GM18526 (cell line): ENCODE measurements around the gene PIK3C3.

Source experiments
- POLR2A ChIP-seq: IDR thresholded peaks from 3 replicates; pipeline ENCODE4 v1.6.1; 2011; ENCODE audit not compliant: insufficient read length; ENCODE audit errors: extremely low read depth

The PIK3C3 gene

GRCh38 chr18:42038936-42039335 lies 83.9 kb downstream of the PIK3C3 start:
- no peak for TF ChIP-seq POLR2A

GRCh38 chr18:42039396-42039795 lies 84.4 kb downstream of the PIK3C3 start:
- TF ChIP-seq POLR2A: no peak

DNA sequence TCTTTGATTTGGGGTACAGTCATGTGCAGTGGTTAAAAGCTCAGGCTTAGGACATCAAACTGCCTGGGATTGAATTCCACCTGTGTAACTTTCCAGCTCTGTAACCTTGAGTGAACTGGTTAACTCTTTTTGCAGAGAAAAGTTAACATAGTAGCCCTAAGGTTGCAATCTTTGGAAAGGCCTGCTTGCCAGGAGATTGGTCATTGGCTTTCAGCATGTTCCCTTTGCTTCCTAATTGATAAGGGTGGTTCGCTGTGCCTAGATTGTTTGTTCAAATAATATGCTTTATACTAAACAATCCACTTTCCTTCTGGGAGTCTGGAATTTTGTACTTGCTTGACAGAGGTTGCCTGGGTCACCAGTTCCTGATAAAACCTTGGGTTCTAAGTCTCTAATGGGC lies 86.8 kb downstream of the PIK3C3 start:
- TF ChIP-seq POLR2A: no peak

DNA sequence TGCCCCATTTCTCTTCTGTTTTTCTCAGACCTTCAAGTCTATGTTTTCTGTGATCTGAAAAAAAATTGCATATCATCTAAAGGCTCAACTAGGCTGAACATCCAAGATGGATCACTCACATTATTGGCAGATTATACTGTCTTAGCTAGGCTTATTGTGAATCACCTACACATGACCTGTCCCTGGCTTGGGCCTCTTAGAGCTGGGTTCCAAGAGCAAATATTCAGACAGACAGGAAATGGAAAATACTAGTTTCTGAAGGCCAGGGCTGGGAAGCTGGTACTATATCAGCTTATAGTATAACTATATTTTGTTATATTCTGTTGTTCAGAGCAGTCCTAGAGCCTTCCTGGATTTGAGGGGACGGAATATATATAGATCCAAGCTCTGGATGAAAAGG lies 90.3 kb downstream of the PIK3C3 start:
- no peak for TF ChIP-seq POLR2A

GRCh38 chr18:42047721-42048120 lies 92.7 kb downstream of the PIK3C3 start:
- TF ChIP-seq POLR2A: no peak

- TF ChIP-seq POLR2A: no peak
Observed at GRCh38 chr18:42048158-42048557, 93.1 kb downstream of the PIK3C3 start.

DNA sequence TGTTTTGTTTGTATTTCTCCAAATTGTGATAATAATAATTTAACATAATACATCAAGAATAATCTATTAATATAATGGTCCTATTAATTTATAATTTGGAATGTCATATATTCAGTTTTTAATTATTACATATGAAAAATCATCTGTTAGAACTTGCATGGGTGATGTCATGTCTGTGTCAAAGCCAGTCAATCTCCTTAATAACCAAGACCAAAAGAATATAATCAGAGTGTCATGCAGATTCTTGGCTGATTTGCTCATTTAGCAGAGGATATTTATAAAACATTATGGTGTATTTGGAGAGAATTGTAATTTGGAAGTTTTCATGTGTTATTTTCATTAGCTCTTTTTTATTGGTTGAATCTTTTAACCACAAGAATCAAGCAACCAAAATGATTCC lies 96.4 kb downstream of the PIK3C3 start:
- no peak for TF ChIP-seq POLR2A

- TF ChIP-seq POLR2A: no peak
Observed at GRCh38 chr18:42052122-42052708, 97.2 kb downstream of the PIK3C3 start.

DNA sequence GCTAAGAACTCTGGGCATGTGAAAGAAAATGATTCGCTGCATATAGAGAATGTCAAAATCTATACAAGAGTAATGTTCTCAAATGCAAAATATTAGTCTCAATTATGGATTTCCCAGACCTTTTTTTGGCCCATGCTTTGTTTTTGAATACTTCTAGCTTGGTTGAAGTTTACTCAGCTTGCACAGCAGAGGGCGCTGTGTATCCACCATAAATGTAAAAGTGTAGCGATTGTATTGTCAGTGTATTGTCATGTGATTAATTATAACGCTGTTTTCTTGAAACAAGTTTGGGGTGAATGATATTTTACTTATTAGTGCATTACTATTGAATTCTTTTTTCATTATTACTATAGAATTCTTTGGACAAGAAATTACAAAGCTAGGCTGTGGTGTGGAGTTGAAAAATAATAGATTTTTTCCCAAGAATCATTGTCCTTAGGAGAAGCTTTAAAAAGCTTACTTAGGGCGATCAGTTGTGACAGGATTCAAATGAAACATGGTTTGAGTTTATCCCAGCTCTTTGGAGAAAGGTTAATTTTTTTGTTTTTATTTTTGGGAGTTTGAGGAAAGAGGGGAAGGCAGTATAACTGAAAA lies 98.3 kb downstream of the PIK3C3 start:
- TF ChIP-seq POLR2A: no peak

DNA sequence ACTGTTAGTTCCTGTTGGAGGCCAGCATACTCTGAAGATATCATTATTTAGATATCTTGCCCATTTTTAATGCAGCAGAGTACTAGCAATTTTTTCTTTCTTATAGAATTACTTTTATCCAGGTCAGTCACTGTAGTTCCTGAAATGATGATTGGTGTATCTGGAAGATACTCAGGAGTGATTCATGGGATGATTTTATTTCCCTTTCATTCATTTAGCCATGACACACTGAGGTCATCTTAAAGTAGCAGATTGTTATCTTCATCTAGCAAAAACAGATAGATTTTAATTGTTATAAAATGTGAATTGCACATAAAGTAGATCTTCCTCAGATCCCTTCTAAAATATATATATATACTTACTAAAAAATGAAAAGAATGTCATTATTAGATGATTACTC lies 109.1 kb downstream of the PIK3C3 start:
- no peak for TF ChIP-seq POLR2A

DNA sequence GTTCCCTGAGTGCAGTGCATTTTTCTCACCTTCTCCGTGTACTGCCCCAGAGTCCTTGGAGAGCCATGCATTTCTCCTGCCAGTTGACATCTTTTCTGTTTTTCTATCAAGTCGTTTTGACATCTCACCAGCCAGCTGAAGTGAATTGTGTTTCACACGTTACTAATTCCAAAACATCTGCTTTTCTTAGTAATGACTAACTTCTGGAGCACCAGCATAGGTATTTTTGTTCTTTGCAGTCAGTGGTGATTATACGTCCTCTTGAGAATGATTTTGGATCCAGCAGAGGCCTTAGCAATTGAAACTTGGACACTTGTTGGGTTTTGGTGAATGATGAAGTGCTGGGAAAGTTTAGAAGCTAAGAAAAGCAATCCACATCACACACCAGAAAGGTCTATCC lies 112.5 kb downstream of the PIK3C3 start:
- TF ChIP-seq POLR2A: no peak

- TF ChIP-seq POLR2A: no peak
Observed at GRCh38 chr18:42068030-42068429, 113.0 kb downstream of the PIK3C3 start.

DNA sequence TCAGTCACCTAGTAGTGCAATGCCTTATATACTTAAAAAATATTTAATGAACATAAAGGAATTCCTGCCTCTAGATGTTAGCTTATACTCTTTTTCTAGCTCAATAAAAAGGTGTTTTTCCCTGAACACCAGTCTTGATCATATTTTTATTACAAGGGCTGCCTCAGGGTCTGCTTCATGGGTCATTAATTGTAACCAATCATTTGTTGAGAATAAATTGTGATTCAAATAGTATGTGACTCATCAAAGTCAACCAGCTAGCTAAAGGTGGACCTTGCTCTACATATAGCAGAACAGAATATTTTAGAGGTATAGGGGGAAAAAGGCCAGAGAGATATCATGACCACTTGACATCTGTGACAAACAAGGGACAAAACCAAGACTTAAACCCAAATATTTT lies 114.0 kb downstream of the PIK3C3 start:
- no peak for TF ChIP-seq POLR2A

DNA sequence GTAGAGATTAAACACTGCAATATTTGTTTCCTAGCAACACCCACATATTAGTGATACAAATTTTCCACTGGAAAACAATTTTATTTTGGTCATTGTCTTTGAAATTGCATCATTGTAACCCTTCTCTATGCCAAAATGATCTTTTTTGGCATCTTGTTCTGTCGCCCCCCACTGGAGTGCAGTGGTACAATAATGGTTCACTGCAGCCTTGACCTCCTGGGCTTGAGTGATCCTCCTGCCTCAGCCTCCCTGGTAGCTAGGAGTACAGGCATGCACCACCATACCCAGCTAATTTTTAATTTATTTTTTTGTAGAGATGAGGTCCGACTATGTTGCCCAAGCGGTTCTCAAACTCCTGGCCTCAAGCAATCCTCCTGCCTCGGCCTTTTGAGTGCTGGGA lies 117.4 kb downstream of the PIK3C3 start:
- TF ChIP-seq POLR2A: no peak

GRCh38 chr18:42074704-42075103 lies 119.7 kb downstream of the PIK3C3 start:
- TF ChIP-seq POLR2A: no peak

DNA sequence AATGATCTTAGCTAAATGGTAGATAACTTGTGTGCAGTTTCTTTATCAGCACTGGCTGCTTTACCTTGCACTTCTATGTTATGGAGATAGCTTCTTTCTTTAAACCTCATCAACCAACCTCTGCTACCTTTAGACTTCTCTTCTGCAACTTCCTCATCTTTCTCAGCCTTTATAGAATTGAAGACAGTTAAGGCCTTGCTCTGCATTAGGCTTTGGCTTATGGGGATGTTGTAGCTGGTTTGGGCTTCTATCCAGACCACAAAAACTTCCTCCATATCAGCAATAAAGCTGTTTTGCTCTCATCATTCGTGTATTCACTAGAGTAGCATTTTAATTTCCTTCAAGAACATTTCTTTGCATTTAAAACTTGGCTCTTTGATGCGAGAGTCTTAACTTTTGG lies 123.7 kb downstream of the PIK3C3 start:
- TF ChIP-seq POLR2A: no peak

GRCh38 chr18:42080340-42080739 lies 125.3 kb downstream of the PIK3C3 start:
- no peak for TF ChIP-seq POLR2A
